Head of caudate nucleus (tissue), 42 donors: ENCODE data around the gene MUC4.
"Not testable (repeated sequence)": the region's sequence is repeated elsewhere in the genome, so short reads cannot be mapped to it uniquely, and the experiment has no call there.

Experiments
- DNase-seq, 42 donors: peaks; one replicate each; pipeline versions ENCODE4 v3.0.0 to v3.0.0-alpha.2; 2020 to 2021; ENCODE audit warnings: mixed read lengths in 7 of 42
- intact Hi-C: fragments of 100-400 bp; cut with DNase I; formaldehyde crosslinking; loops from one replicate; pipeline ENCODE4 v1.15.0; 2022

MUC4 gene

GRCh38 chr3:195715134-195715533 lies 96.6 kb downstream of the MUC4 start:
- peak in 1 of 42 donors; percentile 14 for DNase-seq
- intact Hi-C loops = no loop called here

GRCh38 chr3:195714380-195715011 lies 97.2 kb downstream of the MUC4 start:
- peak in 2 of 42 donors; percentile 14 to 16 for DNase-seq
- intact Hi-C loops = no loop called here

- intact Hi-C loops = not testable (repeated sequence)
Measured at GRCh38 chr3:195713150-195713549, 98.6 kb downstream of the MUC4 start.

GRCh38 chr3:195712535-195712910 lies 99.2 kb downstream of the MUC4 start:
- DNase-seq = peak in 1 of 42 donors; percentile 3
- intact Hi-C loops = not testable (repeated sequence)

More at GRCh38 chr3:195713150-195713549, 98.6 kb downstream of the MUC4 start:
- not testable (repeated sequence) for DNase-seq

- intact Hi-C loops = no loop called here
Measured at GRCh38 chr3:195711813-195712534, 99.8 kb downstream of the MUC4 start.

GRCh38 chr3:195711091-195711812 lies 100.5 kb downstream of the MUC4 start:
- intact Hi-C loops = not testable (repeated sequence)
- peak in 4 of 42 donors; percentile 2 to 26 (median 14) for DNase-seq

More at GRCh38 chr3:195711813-195712534, 99.8 kb downstream of the MUC4 start:
- peak in 3 of 42 donors; percentile 1 to 34 (median 14) for DNase-seq

GRCh38 chr3:195710126-195710905 lies 101.4 kb downstream of the MUC4 start:
- intact Hi-C loops = not testable (repeated sequence)
- DNase-seq = peak in 3 of 42 donors; percentile 1 to 11 (median 1)

GRCh38 chr3:195709676-195710085 lies 102.0 kb downstream of the MUC4 start:
- intact Hi-C loops = no loop called here
- DNase-seq = peak in 4 of 42 donors; percentile 2 to 13 (median 4)

GRCh38 chr3:195708626-195709481 lies 102.9 kb downstream of the MUC4 start:
- DNase-seq = peak in 2 of 42 donors; percentile 8 to 22
- intact Hi-C loops = no loop called here

GRCh38 chr3:195708061-195708460 lies 103.7 kb downstream of the MUC4 start:
- intact Hi-C loops = no loop called here
- DNase-seq = peak in 2 of 42 donors; percentile 10 to 27

GRCh38 chr3:195705081-195705991 lies 106.4 kb downstream of the MUC4 start:
- intact Hi-C loops = no loop called here
- DNase-seq = peak in 4 of 42 donors; percentile 22 to 41 (median 33)

GRCh38 chr3:195704433-195704999 lies 107.2 kb downstream of the MUC4 start:
- intact Hi-C loops = no loop called here
- DNase-seq = peak in 4 of 42 donors; percentile 3 to 36 (median 21)

GRCh38 chr3:195703776-195704175 lies 108.0 kb downstream of the MUC4 start:
- peak in 3 of 42 donors; percentile 15 to 41 (median 40) for DNase-seq
- intact Hi-C loops = no loop called here

- DNase-seq = peak in 5 of 42 donors; percentile 17 to 61 (median 36)
- intact Hi-C loops = no loop called here
Measured at GRCh38 chr3:195701042-195701915, 110.5 kb downstream of the MUC4 start.

GRCh38 chr3:195700319-195700718 lies 111.4 kb downstream of the MUC4 start:
- DNase-seq = peak in 1 of 42 donors; percentile 28
- intact Hi-C loops = no loop called here

GRCh38 chr3:195699860-195700259 lies 111.9 kb downstream of the MUC4 start:
- peak in 1 of 42 donors; percentile 16 for DNase-seq
- intact Hi-C loops = no loop called here
